GM20000 (cell line): Measurements from ENCODE around the gene ITGAL.
"Not testable (repeated sequence)": the region's sequence is repeated elsewhere in the genome, so short reads cannot be mapped to it uniquely, and the experiment has no call there.

Experiments
- DNase-seq: peaks from one replicate; pipeline ENCODE4 v3.0.0; 2012; ENCODE audit warnings: low spot score
- CTCF ChIP-seq: IDR thresholded peaks from 2 replicates; pipeline ENCODE4 v1.5.1; 2012; ENCODE audit warnings: mild to moderate bottlenecking, control low read depth; ENCODE audit errors: extremely low read depth, missing control alignments

Gene ITGAL

GRCh38 chr16:30519120-30520049, 46.8 kb downstream of the ITGAL start:
- TF ChIP-seq CTCF, result no peak
- DNase-seq, result no peak

- no peak for DNase-seq
- TF ChIP-seq CTCF, result no peak
Observed at GRCh38 chr16:30521476-30521872, 48.9 kb downstream of the ITGAL start.

GRCh38 chr16:30521873-30522641, 49.5 kb downstream of the ITGAL start:
- TF ChIP-seq CTCF, result no peak
- DNase-seq, result no peak

- DNase-seq, result not testable (repeated sequence)
Observed at GRCh38 chr16:30522702-30523463, 50.3 kb downstream of the ITGAL start.

GRCh38 chr16:30523768-30524574, 51.4 kb downstream of the ITGAL start:
- no peak for DNase-seq
- no peak for TF ChIP-seq CTCF

- no peak for DNase-seq
- no peak for TF ChIP-seq CTCF
Observed at GRCh38 chr16:30524575-30525568, 52.3 kb downstream of the ITGAL start.
